IPS-NIHi7 (cell line): ENCODE data around the gene IQCB1.
"Not testable (repeated sequence)": the region's sequence is repeated elsewhere in the genome, so short reads cannot be mapped to it uniquely, and the experiment has no call there.

Experiments used
- DNase-seq: peaks from one replicate; pipeline ENCODE4 v3.0.0; 2012; ENCODE audit warnings: mixed read lengths; ENCODE audit errors: extremely low spot score

IQCB1 gene

GRCh38 chr3:121747976-121748375, 86.9 kb downstream of the IQCB1 start:
- DNase-seq: no peak

- not testable (repeated sequence) for DNase-seq
These were observed 91.8 kb downstream of the IQCB1 start for GRCh38 chr3:121743106-121743505.

- DNase-seq: no peak
These were observed 94.0 kb downstream of the IQCB1 start for GRCh38 chr3:121740896-121741295.

- no peak for DNase-seq
These were observed 95.0 kb downstream of the IQCB1 start for GRCh38 chr3:121739902-121740301.

GRCh38 chr3:121737644-121738043, 97.2 kb downstream of the IQCB1 start:
- no peak for DNase-seq

- DNase-seq: no peak
These were observed 98.7 kb downstream of the IQCB1 start for GRCh38 chr3:121736112-121736511.

- DNase-seq: no peak
These were observed 99.7 kb downstream of the IQCB1 start for GRCh38 chr3:121735047-121735696.

- DNase-seq: no peak
These were observed 103.7 kb downstream of the IQCB1 start for GRCh38 chr3:121730940-121731687.

- DNase-seq: no peak
These were observed 110.7 kb downstream of the IQCB1 start for GRCh38 chr3:121724130-121724529.

GRCh38 chr3:121723485-121723884, 111.4 kb downstream of the IQCB1 start:
- DNase-seq: no peak

GRCh38 chr3:121722411-121722810, 112.4 kb downstream of the IQCB1 start:
- DNase-seq: no peak

GRCh38 chr3:121720163-121720562, 114.7 kb downstream of the IQCB1 start:
- no peak for DNase-seq
